Thoracic aorta (tissue), 2 donors: Measurements from ENCODE around the gene BRAF. TPM values are rescaled to one million over a fixed set of nuclear protein-coding genes. Genes with fewer than 3 reads are reported as not detected.

Source experiments
- ATAC-seq: fragments of 150-250 bp; one replicate; pipeline ENCODE4 v1.8.0; 2017; ENCODE audit warnings: low read depth; ENCODE audit not compliant: insufficient number of reproducible peaks, low FRiP score
- DNase-seq: peaks from one replicate; pipeline ENCODE4 v3.0.0-alpha.2; 2020; ENCODE audit warnings: low spot score
- H3K27ac ChIP-seq, 2 donors: fragments of 200-600 bp; sonication (generic); 1 replicate in 1 of 2; 2 replicates in 1 of 2; pipeline ENCODE4 v1.5.1; 2016; ENCODE audit warnings: mild to moderate bottlenecking in 2 of 2, moderate library complexity in 2 of 2
- H3K27me3 ChIP-seq: fragments of 200-600 bp; sonication (generic); replicated peaks from 2 replicates; pipeline ENCODE4 v1.6.0; 2016; ENCODE audit warnings: mild to moderate bottlenecking; ENCODE audit not compliant: insufficient read depth
- H3K36me3 ChIP-seq: fragments of 200-600 bp; sonication (generic); one replicate; pipeline ENCODE4 v1.5.1; 2016
- H3K4me1 ChIP-seq, 2 donors: fragments of 200-600 bp; sonication (generic); 1 replicate in 1 of 2; 2 replicates in 1 of 2; pipeline versions ENCODE4 v1.5.1 to v1.6.0; 2016; ENCODE audit warnings: low read depth in 2 of 2, mild to moderate bottlenecking in 1 of 2; ENCODE audit not compliant: control insufficient read depth in 1 of 2
- H3K4me3 ChIP-seq: fragments of 200-600 bp; sonication (generic); 2 replicates; pipeline ENCODE4 v1.5.1; 2016; ENCODE audit warnings: mild to moderate bottlenecking
- H3K9me3 ChIP-seq: fragments of 200-600 bp; sonication (generic); 2 replicates; pipeline ENCODE4 v1.5.1; 2016
- total RNA-seq, 2 donors: library from RNA; depleted of rRNA; stranded (reverse); fragments of >200 nt; gene quantifications; one replicate each; pipeline versions ENCODE4 v1.1.0 to v1.2.3, GENCODE V29; 2016
- TF ChIP-seq, protein P1 (sequence below): fragments of 200-600 bp; sonication (generic); IDR thresholded peaks from one replicate; pipeline ENCODE4 v1.5.1; 2019; ENCODE audit warnings: antibody characterized with exemption

The BRAF gene
- total RNA-seq, 2 donors from 2014 or later: 31.5 to 62.2 TPM

DNA sequence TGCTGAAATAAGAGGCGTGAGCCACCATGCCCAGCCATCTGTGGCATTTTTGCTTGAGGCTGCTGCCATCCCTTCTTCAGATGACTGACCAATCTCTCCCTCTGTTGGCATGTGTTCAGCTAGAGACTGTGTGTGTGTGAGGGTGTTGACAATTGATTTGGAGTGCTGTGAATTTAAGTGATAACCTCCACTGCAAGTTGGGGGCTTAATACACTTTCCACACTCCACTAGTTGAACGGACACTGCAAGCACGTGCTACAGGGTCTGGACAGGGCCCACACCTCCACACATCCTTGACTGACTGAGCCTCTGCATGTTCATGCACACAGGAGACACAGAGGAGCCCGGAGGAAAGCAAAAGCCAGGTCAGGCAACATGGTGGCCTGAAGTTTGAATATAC is 51.3 kb downstream of the BRAF start:
- Histone ChIP-seq H3K27me3 (no peaks in the 10 kb centered on the region), H3K9me3 (no peaks in the 10 kb centered on the region), H3K36me3 (no peaks in the 10 kb centered on the region), H3K4me1 (peaks cover 13 to 19% of the 10 kb centered on the region in 2 donors), H3K4me3 (no peak overlapping the region), H3K27ac (no peak overlapping the region)
- ATAC-seq (no peak), DNase-seq (no peak)
- TF ChIP-seq, protein P1, sequence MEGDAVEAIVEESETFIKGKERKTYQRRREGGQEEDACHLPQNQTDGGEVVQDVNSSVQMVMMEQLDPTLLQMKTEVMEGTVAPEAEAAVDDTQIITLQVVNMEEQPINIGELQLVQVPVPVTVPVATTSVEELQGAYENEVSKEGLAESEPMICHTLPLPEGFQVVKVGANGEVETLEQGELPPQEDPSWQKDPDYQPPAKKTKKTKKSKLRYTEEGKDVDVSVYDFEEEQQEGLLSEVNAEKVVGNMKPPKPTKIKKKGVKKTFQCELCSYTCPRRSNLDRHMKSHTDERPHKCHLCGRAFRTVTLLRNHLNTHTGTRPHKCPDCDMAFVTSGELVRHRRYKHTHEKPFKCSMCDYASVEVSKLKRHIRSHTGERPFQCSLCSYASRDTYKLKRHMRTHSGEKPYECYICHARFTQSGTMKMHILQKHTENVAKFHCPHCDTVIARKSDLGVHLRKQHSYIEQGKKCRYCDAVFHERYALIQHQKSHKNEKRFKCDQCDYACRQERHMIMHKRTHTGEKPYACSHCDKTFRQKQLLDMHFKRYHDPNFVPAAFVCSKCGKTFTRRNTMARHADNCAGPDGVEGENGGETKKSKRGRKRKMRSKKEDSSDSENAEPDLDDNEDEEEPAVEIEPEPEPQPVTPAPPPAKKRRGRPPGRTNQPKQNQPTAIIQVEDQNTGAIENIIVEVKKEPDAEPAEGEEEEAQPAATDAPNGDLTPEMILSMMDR: no peak

DNA sequence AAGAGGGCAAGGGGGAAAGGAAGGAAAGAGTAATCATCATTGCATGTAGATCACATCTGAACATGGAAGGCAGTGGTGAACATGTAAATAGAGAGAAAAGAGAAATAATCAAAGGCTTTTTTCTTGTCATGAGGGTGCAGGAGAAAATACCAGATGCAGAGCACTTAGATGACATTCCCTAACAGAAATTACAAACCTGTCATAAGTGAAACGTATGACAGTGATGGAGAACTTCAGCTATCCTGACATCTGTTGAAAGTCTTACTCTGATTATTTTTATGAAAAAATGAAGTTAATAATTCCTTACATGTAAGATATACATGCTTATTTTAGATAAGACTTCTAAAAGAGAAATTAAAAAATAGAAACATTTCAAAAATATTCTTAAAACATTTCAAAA is 54.7 kb downstream of the BRAF start:
- DNase-seq (no peak), ATAC-seq (no peak)
- H3K36me3 ChIP-seq: no peaks in the 10 kb centered on the region
- H3K4me3 ChIP-seq: no peak overlapping the region
- no peaks in the 10 kb centered on the region for H3K27me3 ChIP-seq
- H3K27ac ChIP-seq: no peak overlapping the region
- no peaks in the 10 kb centered on the region for H3K9me3 ChIP-seq
- H3K4me1 ChIP-seq: peaks cover 0 to 3% of the 10 kb centered on the region in 2 donors
- TF ChIP-seq, protein P1: no peak

DNA sequence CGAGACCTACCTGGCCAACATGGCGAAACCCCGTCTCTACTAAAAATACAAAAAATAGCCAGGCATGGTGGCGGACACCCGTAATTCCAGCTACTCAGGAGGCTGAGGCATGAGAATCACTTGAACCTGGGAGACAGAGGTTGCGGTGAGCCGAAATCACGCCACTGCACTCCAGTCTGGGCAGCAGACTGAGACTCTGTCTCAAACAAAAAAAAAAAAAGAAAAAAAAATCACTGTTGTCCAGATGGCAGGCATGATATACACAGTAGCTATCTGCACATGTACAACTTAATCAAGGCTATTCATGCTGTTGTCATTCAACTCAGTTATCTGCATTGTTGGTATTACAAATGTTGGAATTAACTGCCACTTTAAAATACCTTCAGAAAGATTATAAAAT is 55.3 kb downstream of the BRAF start:
- Histone ChIP-seq H3K4me1 (peaks cover 0 to 3% of the 10 kb centered on the region in 2 donors), H3K27me3 (no peaks in the 10 kb centered on the region), H3K27ac (no peak overlapping the region), H3K36me3 (no peaks in the 10 kb centered on the region), H3K9me3 (no peaks in the 10 kb centered on the region), H3K4me3 (no peak overlapping the region)
- DNase-seq (no peak), ATAC-seq (no peak)
- TF ChIP-seq, protein P1: no peak

DNA sequence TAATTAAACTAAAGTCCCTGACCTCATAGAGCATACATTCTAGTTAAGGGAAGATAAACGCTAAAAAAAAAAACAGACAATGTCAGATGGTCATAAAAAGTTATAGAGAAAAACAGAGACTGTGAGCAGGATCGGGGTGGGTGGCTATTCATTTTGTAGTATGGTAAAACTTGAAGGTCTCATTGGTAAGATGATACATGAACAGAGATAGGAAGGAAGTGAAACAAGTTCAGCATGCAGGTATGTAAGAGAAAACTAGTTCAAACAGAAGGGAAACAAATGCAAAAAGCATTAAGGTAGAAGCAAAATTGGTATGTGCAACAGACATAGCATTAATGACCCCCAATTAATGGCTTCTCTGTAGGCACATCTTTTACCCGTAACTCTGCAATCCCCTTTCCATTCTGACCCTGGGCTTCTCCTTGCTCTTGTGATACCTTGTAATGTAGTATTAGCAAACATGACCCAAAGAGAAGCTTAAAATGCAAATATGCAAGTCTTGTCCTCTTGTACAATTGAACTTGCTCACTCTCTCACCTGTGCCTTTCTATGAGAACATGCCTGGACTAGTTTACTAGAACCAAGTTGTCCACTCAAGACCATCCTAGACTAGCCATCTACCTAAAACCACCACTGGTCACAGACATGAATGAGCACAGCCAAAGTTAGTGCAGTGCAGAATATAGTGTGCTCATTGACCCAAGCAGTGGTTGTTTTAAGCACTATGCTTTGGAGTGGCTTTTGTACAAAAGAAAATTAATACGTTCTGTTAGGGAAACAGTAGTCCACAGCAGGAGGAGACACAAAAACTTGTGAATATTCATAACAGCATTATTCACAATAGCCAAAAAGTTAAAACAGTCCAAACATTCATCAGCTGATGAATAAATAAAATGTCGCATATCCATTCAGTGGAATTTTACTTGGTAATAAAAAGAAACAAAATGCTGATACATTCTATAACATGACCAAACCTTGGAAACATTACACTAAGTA is 57.0 kb downstream of the BRAF start:
- Histone ChIP-seq H3K9me3 (no peaks in the 10 kb centered on the region), H3K36me3 (no peaks in the 10 kb centered on the region), H3K27ac (no peak overlapping the region), H3K4me1 (peaks cover 0 to 3% of the 10 kb centered on the region in 2 donors), H3K27me3 (no peaks in the 10 kb centered on the region), H3K4me3 (no peak overlapping the region)
- DNase-seq: no peak
- no peak for ATAC-seq
- TF ChIP-seq, protein P1: no peak

DNA sequence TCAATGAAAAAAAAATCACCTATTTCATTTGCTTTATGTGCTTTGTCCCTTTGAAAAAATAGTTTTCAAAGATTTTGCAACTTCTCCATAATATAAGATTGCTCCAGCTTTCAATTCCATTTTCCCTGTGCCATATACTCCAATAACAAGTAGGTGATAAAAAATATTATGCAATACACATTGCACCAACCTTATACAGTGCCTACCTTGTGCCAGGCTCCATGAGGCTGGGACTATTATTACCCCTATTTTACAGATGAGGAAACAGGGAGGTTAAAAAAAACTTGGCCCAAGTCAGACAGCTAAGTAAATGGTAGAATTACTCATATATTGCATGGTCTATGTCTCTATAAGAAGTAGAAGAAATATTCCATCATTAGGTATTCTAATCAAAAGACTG is 57.8 kb downstream of the BRAF start:
- TF ChIP-seq, protein P1: no peak
- no peak for ATAC-seq

More for the DNA sequence above, 57.8 kb downstream of the BRAF start:
- Histone ChIP-seq H3K9me3 (no peaks in the 10 kb centered on the region), H3K4me1 (peaks cover 1 to 3% of the 10 kb centered on the region in 2 donors), H3K36me3 (no peaks in the 10 kb centered on the region), H3K27ac (no peak overlapping the region), H3K27me3 (no peaks in the 10 kb centered on the region), H3K4me3 (no peak overlapping the region)
- DNase-seq: no peak
